Measurements from ENCODE around the gene PLA2G6.

- no peak for TF ChIP-seq CTCF (IDR thresholded peaks at IDR 0.05; ENCODE audit: borderline replicate concordance, extremely low read depth, low read length, poor library complexity, severe bottlenecking)
- no peak for TF ChIP-seq EZH2 (IDR thresholded peaks at IDR 0.05; ENCODE audit: borderline replicate concordance, low read depth, low read length, severe bottlenecking)
Observed at GRCh38 chr22:38135133-38135706, 46.4 kb downstream of the PLA2G6 start.
